ENCODE data around the gene RAD51AP1.

GRCh38 chr12:4518106-4518728, 20.5 kb upstream of the RAD51AP1 start:
- no peak for TF ChIP-seq POLR2AphosphoS5 (IDR thresholded peaks at IDR 0.05)
- no peak for TF ChIP-seq CTCF (IDR thresholded peaks at IDR 0.05; ENCODE audit: poor library complexity, severe bottlenecking)
- TF ChIP-seq SMC3 (conservative IDR thresholded peaks at IDR 0.05; ENCODE audit: poor library complexity), result no peak
- TF ChIP-seq EZH2 (IDR thresholded peaks at IDR 0.05; ENCODE audit: borderline replicate concordance, insufficient read depth, low read length, poor library complexity, severe bottlenecking), result no peak
- no peak for TF ChIP-seq RAD21 (conservative IDR thresholded peaks at IDR 0.05)

Data from neural cell (in vitro differentiated cells).